Measurements from ENCODE around the gene DDN.

Gene DDN

DNA sequence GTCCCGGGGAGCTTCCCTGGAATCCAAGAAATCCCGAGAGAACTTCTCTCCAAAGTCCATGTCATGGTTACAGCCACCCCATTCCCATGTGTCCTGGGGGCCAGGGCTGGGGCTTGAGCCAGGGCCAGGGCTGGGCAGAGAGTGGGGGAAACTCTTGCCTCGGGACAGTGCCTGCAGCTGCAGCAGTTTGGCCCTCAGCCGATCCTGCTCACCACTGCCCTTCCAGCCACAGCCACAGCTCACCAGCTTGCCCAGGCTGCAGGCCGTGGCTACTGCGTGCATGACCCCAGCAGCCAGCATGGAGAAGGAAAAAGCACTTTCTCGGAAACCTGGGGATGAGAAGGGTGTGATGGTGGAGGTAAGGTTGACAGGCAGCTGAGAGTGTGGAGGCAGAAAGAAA, 31.2 kb downstream of the DDN start:
- in situ Hi-C loops (cut with MboI; ENCODE audit: low pct_unique_long_range_greater_than_20kb, low sequenced_read_pairs, unreplicated experiment): no loop called here
- DNase-seq (ENCODE audit: low spot score): no peak
- TF ChIP-seq, protein P1, sequence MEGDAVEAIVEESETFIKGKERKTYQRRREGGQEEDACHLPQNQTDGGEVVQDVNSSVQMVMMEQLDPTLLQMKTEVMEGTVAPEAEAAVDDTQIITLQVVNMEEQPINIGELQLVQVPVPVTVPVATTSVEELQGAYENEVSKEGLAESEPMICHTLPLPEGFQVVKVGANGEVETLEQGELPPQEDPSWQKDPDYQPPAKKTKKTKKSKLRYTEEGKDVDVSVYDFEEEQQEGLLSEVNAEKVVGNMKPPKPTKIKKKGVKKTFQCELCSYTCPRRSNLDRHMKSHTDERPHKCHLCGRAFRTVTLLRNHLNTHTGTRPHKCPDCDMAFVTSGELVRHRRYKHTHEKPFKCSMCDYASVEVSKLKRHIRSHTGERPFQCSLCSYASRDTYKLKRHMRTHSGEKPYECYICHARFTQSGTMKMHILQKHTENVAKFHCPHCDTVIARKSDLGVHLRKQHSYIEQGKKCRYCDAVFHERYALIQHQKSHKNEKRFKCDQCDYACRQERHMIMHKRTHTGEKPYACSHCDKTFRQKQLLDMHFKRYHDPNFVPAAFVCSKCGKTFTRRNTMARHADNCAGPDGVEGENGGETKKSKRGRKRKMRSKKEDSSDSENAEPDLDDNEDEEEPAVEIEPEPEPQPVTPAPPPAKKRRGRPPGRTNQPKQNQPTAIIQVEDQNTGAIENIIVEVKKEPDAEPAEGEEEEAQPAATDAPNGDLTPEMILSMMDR (IDR thresholded peaks at IDR 0.05; ENCODE audit: extremely low read depth, insufficient read depth, missing control alignments): no peak

DNA sequence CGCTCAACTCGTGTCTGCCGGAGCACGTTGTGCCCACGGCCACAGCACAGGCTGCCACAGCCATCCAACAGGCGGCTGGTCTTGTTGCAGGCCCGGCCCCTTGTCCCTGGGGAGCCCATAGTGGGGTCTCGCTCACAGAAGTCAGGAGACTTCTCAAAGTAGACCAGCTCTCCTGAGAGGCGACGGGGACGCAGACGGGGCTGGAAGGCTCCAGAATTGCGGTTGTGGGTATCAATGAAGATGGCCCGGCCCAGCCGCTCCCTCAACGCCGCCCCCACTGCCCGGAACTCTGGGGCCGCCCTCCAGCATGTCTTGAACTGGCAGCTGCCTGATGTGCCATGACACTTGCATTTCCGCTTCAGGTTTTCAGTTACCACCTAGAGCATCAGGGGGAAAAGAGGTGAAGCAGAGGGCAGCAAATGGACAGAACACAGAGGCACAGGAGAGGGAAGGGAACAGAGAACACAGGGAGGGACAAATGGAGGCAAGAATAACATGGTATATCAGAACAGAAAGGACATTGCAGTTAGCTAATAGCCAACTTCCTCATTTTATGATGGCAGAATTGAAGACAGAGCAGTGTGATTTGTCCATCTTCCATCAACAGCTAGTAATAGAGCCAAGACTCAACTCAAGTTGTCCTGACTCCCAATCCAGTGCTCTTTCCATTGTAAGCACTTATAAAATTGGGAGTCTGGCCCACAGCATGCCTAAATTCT, 32.8 kb downstream of the DDN start:
- TF ChIP-seq, protein P1 (IDR thresholded peaks at IDR 0.05; ENCODE audit: extremely low read depth, insufficient read depth, missing control alignments): no peak
- no peak for DNase-seq (ENCODE audit: low spot score)
- in situ Hi-C loops (cut with MboI; ENCODE audit: low pct_unique_long_range_greater_than_20kb, low sequenced_read_pairs, unreplicated experiment): no loop called here

DNA sequence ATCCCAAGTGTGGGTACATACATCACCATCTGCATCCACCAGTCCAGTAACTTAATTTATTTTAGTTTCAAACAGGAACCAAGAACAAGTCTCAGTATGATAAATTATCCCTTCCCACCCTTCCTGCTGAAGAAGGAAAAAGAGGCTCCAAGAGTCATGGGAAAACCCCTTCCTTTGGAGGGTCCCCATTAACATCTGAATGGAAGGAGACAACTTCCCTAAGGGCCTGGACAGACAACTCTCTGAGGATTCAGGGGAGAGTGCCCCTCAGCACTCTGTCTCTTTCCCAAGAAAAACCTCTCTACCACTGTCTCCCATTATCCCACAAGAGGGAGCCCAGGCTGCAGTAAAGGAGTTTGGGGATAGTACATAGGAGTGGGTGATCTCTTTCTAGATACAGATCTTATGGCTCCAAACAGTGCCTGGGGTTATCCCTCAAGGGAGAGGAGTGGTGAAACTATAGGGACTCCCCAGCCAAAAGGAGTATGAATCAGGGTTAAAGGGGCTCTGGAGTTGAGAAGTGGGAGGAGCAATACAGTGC, 33.8 kb downstream of the DDN start:
- in situ Hi-C loops (cut with MboI; ENCODE audit: low pct_unique_long_range_greater_than_20kb, low sequenced_read_pairs, unreplicated experiment): no loop called here
- TF ChIP-seq, protein P1 (IDR thresholded peaks at IDR 0.05; ENCODE audit: extremely low read depth, insufficient read depth, missing control alignments): no peak
- no peak for DNase-seq (ENCODE audit: low spot score)

DNA sequence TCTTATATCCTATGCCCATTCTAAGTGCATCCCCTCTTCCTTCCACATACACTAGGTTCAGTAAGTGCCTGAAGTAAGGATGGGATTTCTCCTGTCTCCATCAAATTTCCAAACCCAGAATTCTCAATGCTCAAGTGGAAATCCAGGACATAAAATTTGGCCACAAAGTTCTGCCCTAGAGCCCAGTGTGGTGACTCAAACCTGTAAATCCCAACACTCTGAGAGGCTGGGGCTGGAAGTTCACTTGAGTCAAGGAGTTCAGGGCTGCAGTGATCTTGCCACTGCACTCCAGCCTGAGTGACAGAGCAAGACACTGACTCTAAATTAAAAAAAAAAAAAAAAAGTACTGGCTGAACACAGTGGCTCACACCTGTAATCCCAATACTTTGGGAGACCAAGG, 37.4 kb downstream of the DDN start:
- TF ChIP-seq, protein P1 (IDR thresholded peaks at IDR 0.05; ENCODE audit: extremely low read depth, insufficient read depth, missing control alignments): no peak
- no peak for DNase-seq (ENCODE audit: low spot score)
- in situ Hi-C loops (cut with MboI; ENCODE audit: low pct_unique_long_range_greater_than_20kb, low sequenced_read_pairs, unreplicated experiment): no loop called here

DNA sequence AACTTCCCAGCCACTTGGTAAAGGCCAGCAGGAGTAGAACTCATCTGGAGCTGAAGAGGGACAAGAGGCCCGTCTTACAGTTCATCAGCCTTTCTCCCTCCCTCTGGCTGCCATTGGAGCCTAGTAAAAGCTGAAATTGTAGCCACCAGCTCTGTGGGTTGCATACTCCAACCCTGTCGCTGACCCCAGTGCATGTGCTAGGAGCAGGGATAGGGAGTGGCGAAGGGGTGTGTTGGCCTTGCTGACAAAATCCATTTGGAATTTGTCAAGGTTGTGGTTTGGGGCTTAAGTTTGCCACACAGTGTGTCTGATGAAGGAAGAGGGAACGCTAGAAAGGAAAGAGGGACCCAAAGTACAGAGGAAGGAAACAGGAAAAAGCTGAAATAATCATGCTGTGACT, 37.8 kb downstream of the DDN start:
- in situ Hi-C loops (cut with MboI; ENCODE audit: low pct_unique_long_range_greater_than_20kb, low sequenced_read_pairs, unreplicated experiment): no loop called here
- DNase-seq (ENCODE audit: low spot score): no peak
- TF ChIP-seq, protein P1 (IDR thresholded peaks at IDR 0.05; ENCODE audit: extremely low read depth, insufficient read depth, missing control alignments): no peak

DNA sequence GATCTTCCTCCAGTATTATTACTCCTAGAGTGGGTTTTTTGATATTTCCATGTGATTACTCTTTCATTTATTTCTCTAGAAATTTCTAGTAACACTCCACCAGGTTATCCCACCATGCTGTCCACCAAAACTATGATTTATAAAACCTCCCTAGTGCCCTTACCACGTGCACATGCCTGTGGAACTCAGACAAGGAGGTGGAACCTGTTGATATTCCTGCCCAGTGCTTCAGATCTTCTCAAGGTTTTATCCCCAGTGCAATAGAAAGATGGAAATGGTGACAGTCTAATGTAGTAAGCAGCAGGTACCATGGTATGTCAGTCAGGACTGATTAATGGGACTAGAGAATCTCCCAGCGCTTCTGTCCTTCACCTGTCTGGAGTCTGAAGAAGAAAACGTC, 38.3 kb downstream of the DDN start:
- no peak for DNase-seq (ENCODE audit: low spot score)

More for the DNA sequence above, 38.3 kb downstream of the DDN start:
- TF ChIP-seq, protein P1 (IDR thresholded peaks at IDR 0.05; ENCODE audit: extremely low read depth, insufficient read depth, missing control alignments): no peak
- in situ Hi-C loops (cut with MboI; ENCODE audit: low pct_unique_long_range_greater_than_20kb, low sequenced_read_pairs, unreplicated experiment): no loop called here

Measured in GM13977 (cell line).